PC-9 (cell line): Measurements from ENCODE around the gene TLR6. TPM values are rescaled to one million over a fixed set of nuclear protein-coding genes. Genes with fewer than 3 reads are reported as not detected.
A peak's percentile ranks its signal among the peaks of the same experiment; 100 is the strongest.

Experiments
- BruUV-seq: library from RNA; stranded (reverse); fragments of 400-500 nt; replicated peaks from 2 replicates; lab custom pipeline; 2021; lab: Mats Ljungman, UMichigan
- CTCF ChIA-PET: fragments of 300-600 bp; sonication (Branson Sonifier 250); formaldehyde crosslinking; loops from one replicate; lab custom pipeline; 2022; ENCODE audit warnings: antibody characterized with exemption; lab: Charles Lee
- POLR2A ChIA-PET: fragments of 300-600 bp; sonication (Branson Sonifier 250); formaldehyde crosslinking; loops from one replicate; lab custom pipeline; 2022; ENCODE audit warnings: antibody characterized with exemption; ENCODE audit not compliant: unreplicated experiment; lab: Charles Lee
- DNase-seq, 2 experiments: peaks; one replicate each; pipeline versions ENCODE4 v3.0.0 to v3.0.0-alpha.2; 2015 to 2022; ENCODE audit warnings: mixed read lengths in 1 of 2
- H2AFZ ChIP-seq: fragments of 200-600 bp; sonication (generic); 2 replicates; pipeline ENCODE4 v1.8.1; 2017; ENCODE audit warnings: antibody characterized with exemption
- H3F3A ChIP-seq: fragments of 200-600 bp; sonication (generic); 2 replicates; pipeline ENCODE4 v1.8.1; 2017; ENCODE audit warnings: antibody characterized with exemption, mild to moderate bottlenecking, low read depth; ENCODE audit not compliant: insufficient read depth
- H3K27ac ChIP-seq: fragments of 200-600 bp; sonication (generic); 2 replicates; pipeline ENCODE4 v1.6.1; 2016; ENCODE audit warnings: mixed run types
- H3K27me3 ChIP-seq: fragments of 200-600 bp; sonication (generic); 2 replicates; pipeline ENCODE4 v1.6.1; 2016; ENCODE audit warnings: low read depth, mixed run types; ENCODE audit not compliant: insufficient read depth
- H3K36me3 ChIP-seq: fragments of 200-600 bp; sonication (generic); 2 replicates; pipeline ENCODE4 v1.6.1; 2016; ENCODE audit warnings: low read depth, mixed run types
- H3K4me1 ChIP-seq: fragments of 200-600 bp; sonication (generic); replicated peaks from 2 replicates; pipeline ENCODE4 v1.6.1; 2016; ENCODE audit warnings: mixed run types; ENCODE audit not compliant: insufficient read depth
- H3K4me2 ChIP-seq: fragments of 200-600 bp; sonication (generic); 2 replicates; pipeline ENCODE4 v1.6.1; 2017; ENCODE audit warnings: mixed run types
- H3K4me3 ChIP-seq: fragments of 200-600 bp; sonication (generic); 2 replicates; pipeline ENCODE4 v1.6.1; 2016; ENCODE audit warnings: mixed run types
- H3K79me2 ChIP-seq: fragments of 200-600 bp; sonication (generic); 2 replicates; pipeline ENCODE4 v1.6.1; 2017; ENCODE audit warnings: low read depth, mixed run types
- H3K9me2 ChIP-seq: fragments of 200-600 bp; sonication (generic); 2 replicates; pipeline ENCODE4 v1.8.1; 2017; ENCODE audit warnings: mild to moderate bottlenecking; ENCODE audit not compliant: insufficient read depth
- H3K9me3 ChIP-seq: fragments of 200-600 bp; sonication (generic); 2 replicates; pipeline ENCODE4 v1.8.1; 2016; ENCODE audit warnings: low read depth; ENCODE audit not compliant: insufficient read depth
- H4K20me1 ChIP-seq: fragments of 200-600 bp; sonication (generic); 2 replicates; pipeline ENCODE4 v1.8.1; 2017; ENCODE audit not compliant: insufficient read depth
- EZH2 ChIP-seq: fragments of 200-600 bp; sonication (generic); IDR thresholded peaks from 2 replicates; pipeline ENCODE4 v1.8.0; 2017; ENCODE audit warnings: antibody characterized with exemption, low read depth
- intact Hi-C: fragments of 100-400 bp; cut with micrococcal nuclease; formaldehyde crosslinking; loops from one replicate; pipeline ENCODE4 v1.10.0; 2022; ENCODE audit not compliant: unreplicated experiment
- total RNA-seq: library from RNA; stranded (reverse); gene quantifications from 2 replicates; pipeline ENCODE4 v1.2.3, GENCODE V29; 2021
- TF ChIP-seq, protein P1 (sequence below): fragments of 200-600 bp; sonication (generic); conservative IDR thresholded peaks from 2 replicates; pipeline ENCODE4 v1.6.1; 2017; ENCODE audit warnings: mixed run types, antibody characterized with exemption, mild to moderate bottlenecking, moderate library complexity

The TLR6 gene
- total RNA-seq, 1 experiment from 2014 or later, result 9.3 TPM

DNA sequence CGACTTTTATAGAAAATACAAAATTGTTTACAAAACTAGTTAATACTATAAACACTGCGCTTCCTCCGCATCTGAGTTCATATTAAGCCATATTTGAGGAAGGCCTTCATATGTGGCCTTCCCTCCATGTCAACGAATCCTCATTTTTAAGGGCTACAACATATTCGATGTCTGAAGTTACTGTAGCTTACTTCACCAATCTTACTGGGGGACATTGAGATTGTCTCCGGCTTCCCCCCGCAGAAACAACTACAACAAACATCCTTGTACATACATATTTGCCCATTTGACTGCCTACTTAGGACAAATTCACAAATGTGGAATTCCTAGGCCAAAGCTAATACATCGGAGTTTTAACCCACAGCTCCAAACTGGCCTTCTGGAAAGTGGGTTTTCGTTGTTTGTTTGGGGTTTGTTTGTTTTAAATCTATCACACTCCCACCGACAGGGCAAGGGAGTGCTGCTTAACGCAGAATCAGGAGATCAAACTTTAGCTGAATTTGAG lies 10.4 kb upstream of the TLR6 start:
- intact Hi-C loops, result loop anchor here (5.0 kb wide), 1 partner anchor 175 kb away; no protein-coding TSS in a partner anchor
- Histone ChIP-seq H3F3A (peaks cover 6% of the 10 kb centered on the region; the same call in 1 of the 2 replicates), H3K9me2 (no peaks in the 10 kb centered on the region), H3K4me3 (peak overlapping the region; percentile 55), H3K27ac (no peak overlapping the region), H4K20me1 (no peaks in the 10 kb centered on the region), H3K36me3 (0 out of 2 replicates have a peak, but pooled peaks cover 5% of the 10 kb centered on the region), H2AFZ (peak overlapping the region; percentile 83), H3K79me2 (0 out of 2 replicates have a peak, but pooled peaks cover 10% of the 10 kb centered on the region), H3K9me3 (no peaks in the 10 kb centered on the region), H3K4me2 (peak overlapping the region; percentile 73), H3K27me3 (no peaks in the 10 kb centered on the region), H3K4me1 (peaks cover 19% of the 10 kb centered on the region)
- TF ChIP-seq EZH2, result no peak
- TF ChIP-seq, protein P1, sequence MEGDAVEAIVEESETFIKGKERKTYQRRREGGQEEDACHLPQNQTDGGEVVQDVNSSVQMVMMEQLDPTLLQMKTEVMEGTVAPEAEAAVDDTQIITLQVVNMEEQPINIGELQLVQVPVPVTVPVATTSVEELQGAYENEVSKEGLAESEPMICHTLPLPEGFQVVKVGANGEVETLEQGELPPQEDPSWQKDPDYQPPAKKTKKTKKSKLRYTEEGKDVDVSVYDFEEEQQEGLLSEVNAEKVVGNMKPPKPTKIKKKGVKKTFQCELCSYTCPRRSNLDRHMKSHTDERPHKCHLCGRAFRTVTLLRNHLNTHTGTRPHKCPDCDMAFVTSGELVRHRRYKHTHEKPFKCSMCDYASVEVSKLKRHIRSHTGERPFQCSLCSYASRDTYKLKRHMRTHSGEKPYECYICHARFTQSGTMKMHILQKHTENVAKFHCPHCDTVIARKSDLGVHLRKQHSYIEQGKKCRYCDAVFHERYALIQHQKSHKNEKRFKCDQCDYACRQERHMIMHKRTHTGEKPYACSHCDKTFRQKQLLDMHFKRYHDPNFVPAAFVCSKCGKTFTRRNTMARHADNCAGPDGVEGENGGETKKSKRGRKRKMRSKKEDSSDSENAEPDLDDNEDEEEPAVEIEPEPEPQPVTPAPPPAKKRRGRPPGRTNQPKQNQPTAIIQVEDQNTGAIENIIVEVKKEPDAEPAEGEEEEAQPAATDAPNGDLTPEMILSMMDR, result no peak
- BruUV-seq, result TSS peak; percentile 91
- no peak for DNase-seq
- ChIA-PET CTCF (no interaction called here), POLR2A (interaction anchor here (0.6 kb wide), 1 partner anchor 589 kb away, joined by 6 read pairs; no protein-coding TSS in a partner anchor)

DNA sequence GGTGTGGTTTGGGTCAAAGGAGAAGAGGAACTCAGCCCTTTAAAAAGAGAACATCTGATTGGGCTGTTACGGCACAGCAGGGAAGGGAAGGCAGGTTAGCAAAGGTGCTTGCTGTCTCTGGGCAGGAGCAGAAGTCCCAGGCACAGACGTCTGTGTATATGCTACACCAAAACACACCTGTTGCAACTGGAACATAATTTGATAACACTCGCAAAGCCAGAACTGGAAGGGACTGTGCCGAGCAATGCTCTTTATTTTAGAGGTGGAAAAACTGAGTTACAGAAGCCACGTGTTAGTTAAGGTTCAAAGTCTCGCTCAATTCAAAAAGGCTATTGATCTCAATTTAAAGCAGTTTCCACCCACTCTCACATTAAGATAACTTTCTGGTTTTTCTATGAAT lies 8.8 kb upstream of the TLR6 start:
- BruUV-seq, result no TSS peak
- ChIA-PET POLR2A (no interaction called here), CTCF (interaction anchor here (0.6 kb wide), 1 partner anchor 710 kb away, joined by 3 read pairs; no protein-coding TSS in a partner anchor)
- H3K27ac ChIP-seq, result no peak overlapping the region
- DNase-seq, result no peak
- intact Hi-C loops, result loop anchor here (5.0 kb wide), 1 partner anchor 177 kb away; no protein-coding TSS in a partner anchor
- H3K27me3 ChIP-seq, result no peaks in the 10 kb centered on the region
- no peak overlapping the region for H3K4me3 ChIP-seq
- no peaks in the 10 kb centered on the region for H3K36me3 ChIP-seq
- no peaks in the 10 kb centered on the region for H3K9me3 ChIP-seq
- peaks cover 6% of the 10 kb centered on the region; the same call in 1 of the 2 replicates for H3F3A ChIP-seq
- H3K9me2 ChIP-seq, result no peaks in the 10 kb centered on the region
- H4K20me1 ChIP-seq, result no peaks in the 10 kb centered on the region
- H3K79me2 ChIP-seq, result 0 out of 2 replicates have a peak, but pooled peaks cover 10% of the 10 kb centered on the region
- TF ChIP-seq EZH2, result no peak
- TF ChIP-seq, protein P1, result no peak
- peaks cover 19% of the 10 kb centered on the region for H3K4me1 ChIP-seq
- no peak overlapping the region for H2AFZ ChIP-seq
- H3K4me2 ChIP-seq, result no peak overlapping the region

DNA sequence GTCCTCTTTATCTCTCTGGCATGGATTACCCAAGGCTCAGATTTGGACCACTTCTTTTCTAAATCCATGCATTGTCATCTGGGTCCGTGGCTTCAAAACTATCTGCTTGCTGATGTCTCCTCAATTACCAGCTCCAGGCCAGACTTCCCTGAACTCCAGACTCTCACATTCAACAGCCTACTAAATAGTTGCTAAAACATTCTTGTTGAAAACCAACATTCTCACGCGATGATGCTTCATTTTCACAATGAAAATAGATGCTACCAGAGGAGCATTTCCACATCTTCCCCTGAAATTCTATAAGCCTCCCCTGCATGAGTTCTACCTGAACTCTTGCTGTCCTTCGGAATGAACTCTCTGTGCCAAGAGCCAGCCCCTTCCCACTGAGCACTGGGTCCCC lies 5.2 kb upstream of the TLR6 start:
- Histone ChIP-seq H3K36me3 (no peaks in the 10 kb centered on the region), H3K79me2 (no peaks in the 10 kb centered on the region), H3K9me3 (no peaks in the 10 kb centered on the region), H3K4me3 (no peak overlapping the region), H3K27me3 (no peaks in the 10 kb centered on the region), H3K9me2 (no peaks in the 10 kb centered on the region), H2AFZ (no peak overlapping the region), H3K4me2 (no peak overlapping the region), H3F3A (peaks cover 17% of the 10 kb centered on the region), H3K4me1 (peaks cover 29% of the 10 kb centered on the region), H4K20me1 (no peaks in the 10 kb centered on the region), H3K27ac (no peak overlapping the region)
- no TSS peak for BruUV-seq
- TF ChIP-seq EZH2, result no peak
- TF ChIP-seq, protein P1, result no peak
- ChIA-PET CTCF (no interaction called here), POLR2A (no interaction called here)
- intact Hi-C loops, result no loop called here
- DNase-seq, result no peak
